Sigmoid colon (tissue), 7 donors: Measurements from ENCODE around the gene USH1G. TPM values are rescaled to one million over a fixed set of nuclear protein-coding genes. Genes with fewer than 3 reads are reported as not detected.

Source experiments
- DNase-seq: peaks from one replicate; pipeline ENCODE4 v3.0.0-alpha.2; 2019
- H3K27ac ChIP-seq, 4 donors: fragments of 200-600 bp; sonication (generic); one replicate each; pipeline ENCODE4 v1.5.1; 2016 to 2019; ENCODE audit warnings: mild to moderate bottlenecking in 1 of 4
- H3K27me3 ChIP-seq, 3 donors: fragments of 200-600 bp; sonication (generic); one replicate each; pipeline ENCODE4 v1.5.1; 2019; ENCODE audit warnings: mild to moderate bottlenecking in 1 of 3
- H3K36me3 ChIP-seq, 4 donors: fragments of 200-600 bp; sonication (generic); one replicate each; pipeline ENCODE4 v1.5.1; 2016 to 2019
- H3K4me1 ChIP-seq, 4 donors: fragments of 200-600 bp; sonication (generic); one replicate each; pipeline ENCODE4 v1.5.1; 2017 to 2019
- H3K4me3 ChIP-seq, 4 donors: fragments of 200-600 bp; sonication (generic); one replicate each; pipeline ENCODE4 v1.5.1; 2017 to 2019; ENCODE audit warnings: mild to moderate bottlenecking in 2 of 4, moderate library complexity in 1 of 4
- H3K9me3 ChIP-seq, 4 donors: fragments of 200-600 bp in 3 of 4; sonication (generic) in 3 of 4; one replicate each; pipeline versions ENCODE4 v1.5.1 to v1.6.1; 2013 to 2019
- CTCF ChIP-seq, 4 experiments: fragments of 450-650 bp in 3 of 4; fragments of 200-600 bp in 1 of 4; IDR thresholded peaks; one replicate each; pipeline ENCODE4 v1.5.1; 2016 to 2019; ENCODE audit warnings: antibody characterized with exemption in 4 of 4, mild to moderate bottlenecking in 3 of 4, moderate library complexity in 2 of 4
- EP300 ChIP-seq, 4 donors: sonication (generic); formaldehyde crosslinking; IDR thresholded peaks; one replicate each; pipeline ENCODE4 v1.6.1; 2017; ENCODE audit warnings: antibody characterized with exemption in 4 of 4
- POLR2A ChIP-seq, 2 donors: fragments of 450-650 bp; IDR thresholded peaks; one replicate each; pipeline ENCODE4 v1.6.1; 2016; ENCODE audit warnings: antibody characterized with exemption in 2 of 2, mild to moderate bottlenecking in 2 of 2, moderate library complexity in 2 of 2
- POLR2AphosphoS5 ChIP-seq, 4 donors: sonication (generic); formaldehyde crosslinking; IDR thresholded peaks; one replicate each; pipeline ENCODE4 v1.6.1; 2017; ENCODE audit warnings: antibody characterized with exemption in 4 of 4
- WGBS, 2 donors: extraction: QIAGEN DNeasy Blood & Tissue Kit; methylation state at CpG; one replicate each; pipeline ENCODE4 v1.1.7; 2013; 5-methylcytosine and 5-hydroxymethylcytosine counted together
- intact Hi-C: fragments of 100-400 bp; cut with DNase I; formaldehyde crosslinking; loops from one replicate; pipeline ENCODE4 v1.15.1; 2023
- polyA plus RNA-seq, 3 donors: library from polyadenylated mRNA; stranded (reverse); fragments of 200-250 nt; gene quantifications; one replicate each; pipeline ENCODE4 v1.2.3, GENCODE V29; 2013
- total RNA-seq, 4 donors: library from RNA; depleted of rRNA; stranded (reverse); fragments of >200 nt; gene quantifications; one replicate each; pipeline ENCODE4 v1.1.0, GENCODE V29; 2016
- donor health status: healthy with polysubstance abuse.
- donor health status: Bipolar disorder and iron deficiency.
- donor health status: healthy.

Gene USH1G
- total and polyA plus RNA-seq, 7 donors = 0.09 TPM; not detected in 6

GRCh38 chr17:74883241-74883745, 39.8 kb downstream of the USH1G start:
- no peak for DNase-seq
- H3K27ac ChIP-seq = no peak overlapping the region
- no peak overlapping the region for H3K4me3 ChIP-seq
- intact Hi-C loops = no loop called here
- no peaks in the 10 kb centered on the region for H3K9me3 ChIP-seq
- no peaks in the 10 kb centered on the region for H3K36me3 ChIP-seq
- 77 to 85% methylated on average over 15 of the region's 15 CpGs for WGBS, 2 donors
- no peaks in the 10 kb centered on the region for H3K4me1 ChIP-seq
- H3K27me3 ChIP-seq = peaks cover 0 to 30% (median 0%) of the 10 kb centered on the region in 3 donors
- no peak for TF ChIP-seq POLR2A (IDR thresholded peaks at IDR 0.05)
- no peak for TF ChIP-seq CTCF (IDR thresholded peaks at IDR 0.05)
- no peak for TF ChIP-seq EP300 (IDR thresholded peaks at IDR 0.05)
- no peak for TF ChIP-seq POLR2AphosphoS5 (IDR thresholded peaks at IDR 0.05)

GRCh38 chr17:74882517-74883240, 40.4 kb downstream of the USH1G start:
- WGBS, 2 donors = 76 to 79% methylated on average over 20 of the region's 20 CpGs
- Histone ChIP-seq H3K4me3 (no peak overlapping the region), H3K27ac (no peak overlapping the region), H3K36me3 (no peaks in the 10 kb centered on the region), H3K4me1 (no peaks in the 10 kb centered on the region), H3K9me3 (no peaks in the 10 kb centered on the region), H3K27me3 (peaks cover 0 to 36% (median 0%) of the 10 kb centered on the region in 3 donors)
- no peak for TF ChIP-seq CTCF (IDR thresholded peaks at IDR 0.05)
- no peak for TF ChIP-seq POLR2AphosphoS5 (IDR thresholded peaks at IDR 0.05)
- no peak for TF ChIP-seq EP300 (IDR thresholded peaks at IDR 0.05)
- TF ChIP-seq POLR2A (IDR thresholded peaks at IDR 0.05) = no peak
- intact Hi-C loops = no loop called here
- no peak for DNase-seq

GRCh38 chr17:74881073-74881472, 42.0 kb downstream of the USH1G start:
- no peak for DNase-seq
- intact Hi-C loops = no loop called here
- no peak overlapping the region for H3K27ac ChIP-seq
- WGBS, 2 donors = 82 to 83% methylated on average over 11 of the region's 11 CpGs
- H3K27me3 ChIP-seq = peaks cover 0 to 37% (median 0%) of the 10 kb centered on the region in 3 donors
- no peaks in the 10 kb centered on the region for H3K36me3 ChIP-seq
- no peak overlapping the region for H3K4me3 ChIP-seq
- no peaks in the 10 kb centered on the region for H3K4me1 ChIP-seq
- no peak for TF ChIP-seq POLR2A (IDR thresholded peaks at IDR 0.05)
- TF ChIP-seq POLR2AphosphoS5 (IDR thresholded peaks at IDR 0.05) = no peak
- TF ChIP-seq EP300 (IDR thresholded peaks at IDR 0.05) = no peak
- TF ChIP-seq CTCF (IDR thresholded peaks at IDR 0.05) = no peak
- no peaks in the 10 kb centered on the region for H3K9me3 ChIP-seq

DNA sequence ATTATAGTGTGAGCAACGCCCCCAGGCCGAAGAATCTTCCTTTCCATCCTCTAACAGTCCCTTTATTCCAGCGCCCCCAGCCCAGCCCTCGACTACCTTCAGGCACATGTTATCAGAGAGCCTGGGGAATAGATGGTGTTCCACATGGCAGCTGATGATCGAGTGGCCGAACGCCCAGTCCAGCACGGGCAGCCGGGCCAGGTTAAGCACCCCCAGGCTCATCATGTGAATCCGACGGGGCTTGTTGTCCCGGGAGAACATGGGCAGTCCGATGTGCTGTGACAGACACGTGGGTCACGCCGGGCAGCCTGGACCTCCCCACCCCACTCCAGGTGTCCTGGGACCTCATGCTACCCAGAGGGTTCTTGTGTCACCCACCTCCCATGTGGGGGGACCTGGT, 43.7 kb downstream of the USH1G start:
- intact Hi-C loops = no loop called here
- 90 to 92% methylated on average over 16 of the region's 16 CpGs for WGBS, 2 donors
- Histone ChIP-seq H3K27me3 (peaks cover 0 to 31% (median 0%) of the 10 kb centered on the region in 3 donors), H3K36me3 (no peaks in the 10 kb centered on the region), H3K4me3 (no peak overlapping the region), H3K9me3 (no peaks in the 10 kb centered on the region), H3K4me1 (no peaks in the 10 kb centered on the region), H3K27ac (no peak overlapping the region)
- no peak for TF ChIP-seq CTCF (IDR thresholded peaks at IDR 0.05)
- TF ChIP-seq POLR2AphosphoS5 (IDR thresholded peaks at IDR 0.05) = no peak
- no peak for TF ChIP-seq POLR2A (IDR thresholded peaks at IDR 0.05)
- TF ChIP-seq EP300 (IDR thresholded peaks at IDR 0.05) = no peak
- no peak for DNase-seq
